Measurements from ENCODE around the gene PRXL2C.

PRXL2C gene

GRCh38 chr9:96612105-96612965, 42.8 kb downstream of the PRXL2C start:
- no peak for DNase-seq

DNA sequence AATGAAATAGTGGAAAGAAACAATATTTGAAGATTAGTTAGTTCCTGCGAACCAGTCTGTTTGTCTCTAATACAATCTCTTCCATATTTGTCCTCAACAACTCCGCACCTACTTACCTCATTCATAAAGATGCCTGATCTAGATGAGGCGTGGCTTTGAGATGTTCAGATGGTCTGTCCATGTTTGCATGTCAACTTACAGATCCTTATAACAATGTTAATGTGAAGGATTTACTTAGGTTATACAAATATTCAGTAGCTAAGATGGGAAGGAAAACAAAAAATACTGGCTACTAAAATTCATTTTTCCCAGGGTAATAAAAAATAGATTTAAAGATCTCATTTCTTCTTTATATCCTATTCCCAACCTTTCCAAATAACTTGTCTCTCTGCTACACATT, 43.8 kb downstream of the PRXL2C start:
- no peak for DNase-seq

DNA sequence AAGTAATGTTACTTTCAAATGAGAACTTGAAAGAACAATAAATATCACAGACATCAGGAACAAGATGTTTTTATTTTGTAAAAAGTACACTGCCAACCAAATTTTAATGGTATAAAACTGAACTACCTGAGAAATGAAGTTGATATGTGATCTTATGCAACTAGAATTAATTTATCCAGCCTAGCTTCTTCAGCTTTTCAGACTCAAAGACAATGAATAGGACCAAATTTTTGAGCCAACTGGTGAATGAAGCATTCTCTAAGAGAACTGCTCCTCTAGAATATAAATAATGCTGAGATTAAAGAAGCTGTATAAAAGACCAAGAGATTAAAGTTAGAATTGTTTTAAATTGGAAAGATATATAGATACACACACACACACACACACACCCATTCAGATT, 45.4 kb downstream of the PRXL2C start:
- DNase-seq: no peak

DNA sequence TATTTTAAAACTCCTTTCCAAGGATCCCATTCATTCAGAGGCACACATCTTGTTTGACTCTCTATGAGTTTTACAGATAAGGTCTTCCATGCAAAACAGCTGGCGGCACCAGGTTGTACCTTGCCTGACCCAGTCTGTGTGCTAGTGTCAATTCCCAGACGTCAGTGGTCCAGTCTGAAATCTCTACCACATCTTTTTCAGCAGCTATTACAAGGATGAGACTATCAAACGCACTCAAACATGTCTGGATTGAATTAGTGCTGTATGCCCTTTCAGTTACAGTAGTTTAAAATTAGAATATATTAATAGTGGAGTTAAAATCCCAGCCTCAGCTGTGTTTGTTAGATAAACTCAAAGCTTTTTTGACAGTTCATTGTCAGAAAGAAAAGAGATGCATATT, 47.1 kb downstream of the PRXL2C start:
- no peak for DNase-seq

DNA sequence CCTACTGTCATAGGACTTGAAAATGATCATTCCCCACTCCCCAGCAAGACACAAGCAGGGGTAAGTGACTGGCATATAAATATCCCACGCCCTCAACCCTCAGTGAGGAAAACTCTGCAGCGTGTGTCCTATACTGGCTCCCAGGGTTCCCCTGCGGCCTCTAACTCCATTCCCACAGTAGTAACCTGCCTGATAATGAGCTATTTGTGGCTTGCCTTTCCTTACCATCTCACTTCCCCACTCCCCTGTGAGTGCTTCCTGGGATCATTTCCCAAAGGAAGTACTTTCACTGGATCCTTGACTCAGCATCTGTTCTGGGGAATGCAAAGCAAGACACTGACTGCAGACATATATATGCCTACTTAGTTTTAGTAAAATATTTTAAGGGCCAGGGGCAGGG, 49.8 kb downstream of the PRXL2C start:
- DNase-seq: no peak

GRCh38 chr9:96604004-96604319, 51.2 kb downstream of the PRXL2C start:
- DNase-seq: no peak

GRCh38 chr9:96603305-96604003, 51.7 kb downstream of the PRXL2C start:
- DNase-seq: no peak

DNA sequence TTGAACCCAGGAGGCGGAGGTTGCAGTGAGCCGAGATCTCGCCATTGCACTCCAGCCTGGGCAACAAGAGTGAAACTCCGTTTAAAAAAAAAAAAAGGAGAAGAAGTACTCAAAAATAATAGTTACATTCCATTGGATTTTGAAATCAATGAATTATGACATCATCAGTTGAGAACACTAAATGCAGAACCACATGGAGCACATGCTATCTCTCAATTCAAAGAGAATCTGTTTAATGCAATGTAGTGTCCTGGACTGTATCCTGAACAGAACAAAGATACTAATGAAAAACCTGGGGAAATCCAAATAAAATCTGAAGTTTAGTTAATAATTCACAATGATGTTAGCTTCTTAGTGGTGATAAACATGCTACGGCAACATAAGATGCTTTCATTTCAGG, 55.8 kb downstream of the PRXL2C start:
- no peak for DNase-seq

DNA sequence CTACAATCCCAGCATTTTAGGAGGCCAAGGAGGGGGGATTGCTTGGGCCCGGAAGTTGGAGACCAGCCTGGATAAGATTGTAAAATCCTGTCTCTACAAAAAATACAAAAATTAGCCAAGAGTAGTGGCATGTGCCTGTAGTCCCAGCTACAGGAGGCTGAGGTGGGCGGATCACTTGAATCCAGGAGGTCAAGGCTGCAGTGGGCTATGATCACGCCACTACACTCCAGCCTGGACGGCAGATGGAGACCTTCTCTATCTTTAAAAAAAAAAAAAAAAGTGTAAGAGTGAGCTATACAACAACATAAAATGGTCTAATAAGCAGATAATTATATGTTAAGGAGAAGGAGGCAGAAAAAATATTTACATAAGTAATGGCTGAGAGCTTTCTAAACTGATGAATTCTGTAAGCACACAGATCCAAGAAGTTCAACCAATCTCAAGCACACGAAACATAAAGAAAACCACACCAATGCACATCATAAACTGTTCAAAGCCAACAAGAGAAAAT, 58.5 kb downstream of the PRXL2C start:
- no peak for DNase-seq

Measured in activated CD4-positive, alpha-beta T cell treated with anti-CD3 and anti-CD28 coated beads for 48 hours (primary cell).